ENCODE data around the gene IL15. TPM values are rescaled to one million over a fixed set of nuclear protein-coding genes. Genes with fewer than 3 reads are reported as not detected.
"Not testable (repeated sequence)": the region's sequence is repeated elsewhere in the genome, so short reads cannot be mapped to it uniquely, and the experiment has no call there.

The IL15 gene
- total RNA-seq (ENCODE audit: unreplicated experiment): not detected
- long read RNA-seq: 0 reads

- no peak for TF ChIP-seq CTCF (IDR thresholded peaks at IDR 0.05; ENCODE audit: partially characterized antibody, unreplicated experiment)
- Mint-ChIP-seq H3K4me1 (ENCODE audit: low read depth, unreplicated experiment) (no peaks in the 10 kb centered on the region), H3K36me3 (ENCODE audit: unreplicated experiment) (no peaks in the 10 kb centered on the region)
These were observed at the start of gene IL15 for GRCh38 chr4:141636082-141636770. Gene IL15, plus strand, starts transcription at chr4:141636583. Its CDS starts 82,882 bp downstream, at chr4:141719465.

GRCh38 chr4:141587897-141588296 lies 48.5 kb upstream of the IL15 start:
- H3K27me3 Mint-ChIP-seq (ENCODE audit: unreplicated experiment): no peaks in the 10 kb centered on the region
- no peak overlapping the region for H3K27ac Mint-ChIP-seq (ENCODE audit: unreplicated experiment)
- no peak for DNase-seq
- no peaks in the 10 kb centered on the region for H3K9me3 Mint-ChIP-seq (ENCODE audit: unreplicated experiment)
- no peaks in the 10 kb centered on the region for H3K36me3 Mint-ChIP-seq (ENCODE audit: unreplicated experiment)
- no peaks in the 10 kb centered on the region for H3K4me1 Mint-ChIP-seq (ENCODE audit: low read depth, unreplicated experiment)
- no peak for TF ChIP-seq CTCF (IDR thresholded peaks at IDR 0.05; ENCODE audit: partially characterized antibody, unreplicated experiment)
- no peak overlapping the region for H3K4me3 Mint-ChIP-seq (ENCODE audit: unreplicated experiment)

More at GRCh38 chr4:141636082-141636770, at the start of gene IL15:
- no peak within 1 kb of the TSS for H3K27ac Mint-ChIP-seq (ENCODE audit: unreplicated experiment)
- H3K4me3 Mint-ChIP-seq (ENCODE audit: unreplicated experiment): peak within 1 kb of the TSS; percentile 92
- H3K27me3 Mint-ChIP-seq (ENCODE audit: unreplicated experiment): peaks cover 7% of the 10 kb centered on the region
- DNase-seq: peak; percentile 41
- no peaks in the 10 kb centered on the region for H3K9me3 Mint-ChIP-seq (ENCODE audit: unreplicated experiment)

- Mint-ChIP-seq H3K9me3 (ENCODE audit: unreplicated experiment) (no peaks in the 10 kb centered on the region), H3K36me3 (ENCODE audit: unreplicated experiment) (no peaks in the 10 kb centered on the region), H3K27ac (ENCODE audit: unreplicated experiment) (no peak overlapping the region), H3K4me1 (ENCODE audit: low read depth, unreplicated experiment) (no peaks in the 10 kb centered on the region), H3K4me3 (ENCODE audit: unreplicated experiment) (no peak overlapping the region), H3K27me3 (ENCODE audit: unreplicated experiment) (no peaks in the 10 kb centered on the region)
- no peak for DNase-seq
- no peak for TF ChIP-seq CTCF (IDR thresholded peaks at IDR 0.05; ENCODE audit: partially characterized antibody, unreplicated experiment)
These were observed 40.9 kb upstream of the IL15 start for GRCh38 chr4:141595531-141595930.

GRCh38 chr4:141599853-141600252 lies 36.5 kb upstream of the IL15 start:
- H3K27me3 Mint-ChIP-seq (ENCODE audit: unreplicated experiment): no peaks in the 10 kb centered on the region
- no peaks in the 10 kb centered on the region for H3K36me3 Mint-ChIP-seq (ENCODE audit: unreplicated experiment)
- no peak overlapping the region for H3K27ac Mint-ChIP-seq (ENCODE audit: unreplicated experiment)
- no peaks in the 10 kb centered on the region for H3K4me1 Mint-ChIP-seq (ENCODE audit: low read depth, unreplicated experiment)
- no peak for DNase-seq
- no peak for TF ChIP-seq CTCF (IDR thresholded peaks at IDR 0.05; ENCODE audit: partially characterized antibody, unreplicated experiment)
- H3K4me3 Mint-ChIP-seq (ENCODE audit: unreplicated experiment): no peak overlapping the region
- H3K9me3 Mint-ChIP-seq (ENCODE audit: unreplicated experiment): no peaks in the 10 kb centered on the region

GRCh38 chr4:141604683-141605082 lies 31.7 kb upstream of the IL15 start:
- DNase-seq: not testable (repeated sequence)

More at GRCh38 chr4:141604683-141605082, 31.7 kb upstream of the IL15 start:
- not testable (repeated sequence) for H3K4me3 Mint-ChIP-seq (ENCODE audit: unreplicated experiment); H3K9me3 Mint-ChIP-seq (ENCODE audit: unreplicated experiment); H3K4me1 Mint-ChIP-seq (ENCODE audit: low read depth, unreplicated experiment); H3K27me3 Mint-ChIP-seq (ENCODE audit: unreplicated experiment); H3K27ac Mint-ChIP-seq (ENCODE audit: unreplicated experiment); H3K36me3 Mint-ChIP-seq (ENCODE audit: unreplicated experiment)
